GM21528 (cell line): ENCODE data around the gene CRYBB1.

Source experiments
- ATAC-seq: cut with Tn5 transposase; IDR thresholded peaks from one replicate; pipeline ENCODE4 v1.9.1; 2021; ENCODE audit warnings: mild to moderate bottlenecking, moderate library complexity; ENCODE audit not compliant: unreplicated experiment, low FRiP score

CRYBB1 gene

GRCh38 chr22:26610072-26610958, 7.5 kb downstream of the CRYBB1 start:
- ATAC-seq = peak; percentile 82

DNA sequence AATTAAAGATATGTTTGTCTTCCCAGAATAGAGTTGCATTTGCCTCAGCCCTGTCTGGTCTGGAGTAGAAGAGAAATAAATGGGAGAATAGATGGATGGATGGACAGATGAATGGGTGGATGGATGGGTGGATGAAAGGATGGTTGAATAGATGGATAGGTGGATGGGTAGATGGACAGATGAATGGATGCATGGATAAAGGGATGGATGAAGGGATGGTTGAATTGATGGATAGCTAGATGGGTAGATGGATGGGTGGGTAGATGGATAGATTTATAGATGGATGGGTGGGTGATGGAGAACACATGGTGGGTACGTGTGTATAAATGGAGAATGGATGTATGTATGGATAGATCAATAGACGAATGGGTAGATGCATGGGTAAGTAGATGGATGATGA, 8.5 kb downstream of the CRYBB1 start:
- no peak for ATAC-seq

DNA sequence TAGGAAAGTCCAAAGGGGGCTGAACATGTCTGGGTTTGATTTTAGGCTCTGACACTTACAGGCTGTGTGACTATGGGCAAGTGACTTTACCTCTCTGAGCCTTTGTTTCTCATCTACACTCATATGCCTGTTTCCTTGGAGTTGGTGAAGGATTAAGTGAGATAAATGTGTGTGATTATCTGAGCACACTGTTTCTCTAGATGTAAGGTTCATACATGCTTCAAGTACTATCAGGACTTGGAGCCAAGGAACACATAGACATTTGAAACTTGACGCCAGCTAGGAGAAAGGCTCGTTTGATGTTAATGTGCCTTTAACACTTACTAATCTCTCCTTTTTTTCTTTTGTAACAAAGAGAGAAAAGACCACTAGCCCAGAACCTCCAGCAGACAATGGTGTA, 9.7 kb downstream of the CRYBB1 start:
- no peak for ATAC-seq

DNA sequence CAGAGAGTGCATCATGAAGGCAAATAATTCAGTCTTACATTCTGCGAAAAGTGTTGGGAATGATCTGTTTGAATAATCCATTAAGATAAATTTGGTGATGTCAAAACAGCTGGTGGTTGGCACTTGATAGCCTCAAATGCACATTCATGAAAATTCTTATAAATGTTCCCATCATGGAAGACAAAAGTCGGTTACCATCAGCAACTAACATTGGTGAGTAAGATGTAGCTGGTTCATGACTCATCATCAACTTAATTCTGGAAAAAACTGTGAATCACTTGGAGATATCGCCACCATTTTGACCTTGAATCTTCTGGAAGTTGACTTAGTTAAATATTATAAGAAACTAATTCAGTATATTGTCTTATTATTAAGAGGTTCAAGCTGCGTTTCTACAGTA, 11.2 kb downstream of the CRYBB1 start:
- ATAC-seq = no peak

GRCh38 chr22:26604368-26604767, 13.5 kb downstream of the CRYBB1 start:
- ATAC-seq = no peak

DNA sequence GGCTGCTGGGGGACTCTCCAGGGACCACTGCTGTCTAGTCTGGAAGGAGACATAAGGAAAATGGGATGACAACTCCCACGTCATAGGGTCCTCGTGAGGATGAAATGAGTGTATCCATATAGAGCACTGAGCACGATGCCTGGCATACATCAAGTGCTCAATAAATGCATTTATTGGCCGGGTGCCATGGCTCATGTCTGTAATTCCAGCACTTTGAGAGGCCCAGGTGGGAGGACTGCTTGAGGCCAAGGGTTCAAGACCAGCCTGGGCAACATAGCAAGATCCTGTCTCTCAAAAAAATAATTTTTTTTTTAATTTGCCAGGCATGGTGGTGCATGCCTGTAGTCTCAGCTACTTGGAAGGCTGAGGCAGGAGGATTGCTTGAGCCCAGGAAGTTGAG, 15.7 kb downstream of the CRYBB1 start:
- no peak for ATAC-seq

DNA sequence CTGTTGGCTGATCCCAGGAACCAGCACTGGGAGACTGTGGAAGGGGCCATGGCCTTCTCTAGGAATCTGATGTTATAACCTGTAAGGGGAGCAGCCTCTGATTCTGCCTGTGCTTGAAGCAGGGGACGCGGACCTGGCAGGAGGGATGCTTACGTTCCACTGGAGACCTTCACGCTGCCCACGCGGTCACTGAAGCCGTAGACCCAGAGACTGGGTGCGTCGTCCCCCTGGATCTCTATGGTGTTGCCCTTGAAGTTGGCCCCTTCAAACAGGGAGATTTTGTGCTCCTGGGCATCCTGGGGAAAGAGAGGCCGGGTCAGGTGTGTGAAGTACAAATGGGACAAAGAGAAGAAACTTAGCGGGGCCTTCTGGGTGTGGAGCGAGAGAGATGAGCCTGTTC, 16.1 kb downstream of the CRYBB1 start:
- ATAC-seq = no peak

GRCh38 chr22:26599505-26599904, 18.3 kb downstream of the CRYBB1 start:
- no peak for ATAC-seq

GRCh38 chr22:26597480-26597879, 20.3 kb downstream of the CRYBB1 start:
- ATAC-seq = no peak

DNA sequence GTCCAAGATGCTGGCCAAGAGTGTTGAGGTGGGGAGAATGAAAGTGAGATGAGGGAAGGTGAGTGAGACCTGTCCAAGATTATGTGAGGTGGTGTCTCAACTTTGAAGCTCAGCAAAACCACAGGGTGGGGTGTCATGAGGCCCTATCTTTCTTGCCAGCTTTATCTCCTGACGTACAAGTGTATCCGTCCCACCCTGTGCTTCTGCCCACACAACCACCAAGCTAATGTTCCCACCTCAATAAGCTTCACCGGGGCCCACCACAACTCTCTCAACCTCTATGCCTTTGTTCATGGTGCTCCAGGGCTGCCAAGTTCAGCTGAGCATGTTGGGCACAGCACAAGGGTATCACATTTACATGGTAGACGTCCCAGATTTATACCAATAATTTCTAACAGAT, 20.8 kb downstream of the CRYBB1 start:
- no peak for ATAC-seq

GRCh38 chr22:26593763-26594162, 24.1 kb downstream of the CRYBB1 start:
- no peak for ATAC-seq

DNA sequence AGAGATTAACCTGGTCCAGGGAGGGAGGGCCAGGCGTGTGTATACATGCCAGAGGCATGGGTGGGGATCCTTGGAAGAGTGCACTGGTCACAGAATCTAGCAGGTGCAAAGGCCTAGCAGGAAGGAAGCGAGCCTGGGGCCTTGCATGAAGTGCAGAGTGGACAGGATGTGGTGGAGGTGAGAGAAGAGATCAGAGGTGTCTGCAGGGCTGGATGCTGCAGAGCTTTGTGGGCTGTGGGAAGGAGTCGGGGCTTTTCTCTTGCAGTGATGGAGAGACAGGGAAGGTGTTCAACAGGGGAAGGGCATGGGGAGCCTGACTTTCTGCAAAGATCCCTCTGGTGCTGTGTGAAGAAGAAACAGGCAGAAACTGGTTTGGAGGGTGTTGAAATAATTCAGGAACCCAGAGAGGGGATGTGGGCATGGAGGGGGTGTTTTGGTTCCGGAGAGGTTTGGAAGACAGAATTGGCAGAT, 25.4 kb downstream of the CRYBB1 start:
- no peak for ATAC-seq

DNA sequence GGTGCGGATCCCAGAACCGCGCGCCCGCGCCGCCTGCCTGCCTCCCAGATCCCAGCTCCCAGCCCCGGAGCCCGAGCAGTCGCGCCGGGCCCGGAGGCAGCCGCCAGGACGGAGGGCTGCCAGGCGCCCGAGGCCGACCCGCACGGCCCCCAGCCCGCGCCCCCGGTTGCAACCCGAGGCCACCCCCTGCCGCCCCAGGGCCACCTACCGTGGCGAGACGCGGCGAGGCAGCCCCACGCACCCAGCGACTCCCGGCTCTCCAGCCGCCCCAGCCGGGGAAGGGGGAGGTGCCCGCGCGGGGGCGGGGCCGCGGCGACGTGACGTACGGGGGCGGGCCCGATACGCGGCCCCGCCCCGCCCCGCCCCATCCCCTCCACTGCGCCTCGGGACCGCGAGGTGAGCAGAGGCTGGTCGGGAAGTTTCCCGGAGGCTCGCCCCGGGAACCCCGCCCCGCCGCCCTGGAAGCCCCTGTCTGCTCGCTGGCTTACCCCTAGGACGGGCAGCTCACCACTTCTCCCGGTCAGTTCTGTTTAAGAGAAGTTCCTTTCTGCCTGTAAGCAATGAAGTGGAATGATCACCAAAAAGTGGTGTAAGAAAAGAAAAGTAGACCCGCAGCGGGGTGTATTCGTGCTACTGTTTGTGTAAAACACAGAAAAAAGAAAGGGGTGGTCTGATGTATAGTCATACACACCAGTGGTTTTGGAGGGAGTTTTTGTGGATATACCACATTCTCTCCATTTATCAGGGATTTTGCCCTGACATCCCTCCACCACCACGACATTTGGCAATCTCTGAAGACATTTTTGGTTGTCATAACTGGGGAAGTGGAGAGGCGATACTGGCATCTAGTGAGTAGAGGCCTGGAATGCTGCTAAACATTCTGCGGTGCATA, 27.7 kb downstream of the CRYBB1 start, which contains the start of gene TPST2:
TPST2 (minus strand) TSS at position 288 of the 892 bp plus-strand sequence. CDS start 48,502 bp downstream, outside the sequence.
- peak; percentile 61 for ATAC-seq

GRCh38 chr22:26589367-26589844, 28.4 kb downstream of the CRYBB1 start:
- peak; percentile 27 for ATAC-seq

GRCh38 chr22:26588729-26589366, 29.0 kb downstream of the CRYBB1 start:
- no peak for ATAC-seq

DNA sequence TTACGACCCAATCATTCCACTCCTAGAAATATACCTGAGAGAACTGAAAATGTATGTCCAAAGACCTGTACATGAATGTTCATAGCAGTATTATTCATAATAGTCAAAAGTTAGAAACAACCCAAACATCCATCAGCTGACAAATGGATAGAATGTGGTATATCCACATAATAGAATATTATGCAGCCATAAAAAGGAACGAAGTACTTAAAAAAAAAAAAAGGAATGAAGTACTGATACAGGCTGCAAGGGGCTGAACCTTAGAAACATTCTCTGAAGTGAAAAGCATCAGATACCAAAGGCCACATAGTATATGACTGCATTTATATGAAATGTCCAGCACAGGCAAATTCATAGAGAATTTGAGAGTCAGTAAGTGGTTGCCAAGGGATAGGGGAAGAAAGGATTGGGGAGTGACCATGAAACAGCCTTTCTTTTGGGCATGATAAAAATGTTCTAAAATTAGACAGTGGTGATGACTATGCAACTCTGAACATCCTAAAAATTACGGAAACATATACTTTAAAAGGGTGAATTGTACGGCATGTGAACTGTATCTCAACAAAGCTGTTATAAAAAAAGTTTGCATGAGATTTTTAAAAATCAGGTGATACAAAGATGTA, 29.7 kb downstream of the CRYBB1 start:
- ATAC-seq = no peak

DNA sequence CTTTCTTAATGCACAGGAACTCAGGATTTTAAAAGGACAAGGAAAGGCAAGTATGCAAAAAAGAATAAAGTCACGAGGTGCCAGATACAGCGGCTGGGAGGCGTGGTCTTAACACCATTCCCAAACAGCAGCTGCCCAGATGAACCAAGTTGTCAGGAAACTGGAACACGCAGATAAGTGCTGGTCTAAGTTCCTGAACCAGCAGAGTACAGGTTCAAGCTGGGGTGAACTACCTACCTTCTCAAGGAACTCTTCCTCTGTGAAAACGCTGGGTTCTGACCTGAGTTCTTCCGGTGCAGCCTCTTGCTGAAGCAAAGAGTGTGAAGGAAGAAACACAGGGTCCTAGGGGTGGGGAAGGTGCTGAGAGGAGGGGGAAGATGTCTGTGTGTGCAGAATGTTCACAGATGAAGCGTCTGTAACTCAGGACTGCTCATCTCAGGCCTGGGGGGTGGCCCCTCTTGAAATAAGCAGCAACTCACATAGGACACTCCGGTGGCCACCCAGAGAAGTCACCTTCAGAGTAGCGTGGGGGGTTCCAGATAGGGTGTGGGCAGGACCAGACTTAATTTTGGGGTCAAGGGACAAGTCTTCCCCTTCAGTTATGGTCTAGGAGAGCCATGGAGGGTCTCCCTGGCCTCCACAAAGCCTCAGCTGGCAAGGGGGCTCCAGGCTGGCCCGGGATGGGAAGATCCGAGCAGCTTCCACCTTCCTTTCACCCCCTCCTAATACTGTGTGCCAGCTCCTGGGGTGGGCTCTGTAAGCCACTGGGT, 31.1 kb downstream of the CRYBB1 start:
- no peak for ATAC-seq

DNA sequence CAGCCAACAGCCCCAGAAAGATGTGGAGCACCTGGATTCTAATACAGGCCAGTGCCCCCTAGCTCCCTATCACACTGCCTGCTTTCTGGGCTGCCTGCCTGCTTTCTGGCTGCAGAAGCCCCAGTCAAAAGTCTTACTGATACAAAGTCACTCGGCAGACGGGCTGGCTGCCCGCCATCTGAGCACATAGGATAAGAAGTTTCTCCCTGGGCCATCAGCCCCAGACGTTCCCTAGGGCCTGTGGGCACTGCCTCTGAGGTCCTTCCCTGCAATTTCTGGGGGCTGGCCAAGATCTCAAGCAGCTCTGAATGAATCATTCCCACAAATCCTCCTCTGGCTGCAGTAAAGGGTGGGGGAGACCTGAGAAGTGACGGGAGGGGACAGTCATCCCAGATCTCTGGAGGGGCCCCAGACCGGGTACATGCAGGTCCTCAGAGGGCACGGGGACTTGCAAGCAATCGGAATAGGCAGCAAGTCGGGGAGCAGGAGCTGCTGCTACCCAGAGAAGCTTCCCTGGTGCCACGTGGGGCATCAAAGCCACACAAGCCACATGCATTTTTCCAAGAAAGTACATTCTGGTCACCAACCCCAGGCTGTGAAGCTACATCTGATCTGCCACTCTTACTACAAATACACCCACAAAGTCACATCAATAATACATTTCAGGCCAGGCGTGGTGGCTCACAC, 32.6 kb downstream of the CRYBB1 start:
- ATAC-seq = no peak

DNA sequence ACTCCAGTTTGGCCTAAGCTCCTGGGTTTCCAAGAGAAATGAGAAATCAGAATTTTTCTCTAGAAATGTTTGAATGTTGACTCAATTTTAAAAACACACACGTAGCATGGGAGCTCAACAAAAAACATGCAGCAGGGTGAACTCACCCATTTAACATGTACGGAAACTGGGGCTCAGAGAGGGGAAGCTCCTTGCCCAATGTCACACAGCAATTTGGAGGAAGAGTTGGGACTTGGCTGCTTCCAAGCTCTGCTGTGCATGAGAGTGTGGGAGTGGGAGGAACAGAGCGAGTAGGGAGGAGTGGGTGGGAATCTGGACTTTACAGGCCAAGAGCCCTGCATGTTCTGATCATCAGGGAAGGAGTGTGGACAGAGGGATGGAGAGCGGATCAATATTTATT, 33.8 kb downstream of the CRYBB1 start:
- no peak for ATAC-seq
